C4-2B (cell line): ENCODE data around the gene TLK2.
"Not testable (repeated sequence)": the region's sequence is repeated elsewhere in the genome, so short reads cannot be mapped to it uniquely, and the experiment has no call there.

Source experiments
- ZFX ChIP-seq: fragments of 450-650 bp; IDR thresholded peaks from 2 replicates; pipeline ENCODE4 v1.6.1; 2017
- TF ChIP-seq, protein P1 (sequence below): fragments of 450-650 bp; conservative IDR thresholded peaks from 2 replicates; pipeline ENCODE4 v1.5.1; 2017; ENCODE audit warnings: mild to moderate bottlenecking

DNA sequence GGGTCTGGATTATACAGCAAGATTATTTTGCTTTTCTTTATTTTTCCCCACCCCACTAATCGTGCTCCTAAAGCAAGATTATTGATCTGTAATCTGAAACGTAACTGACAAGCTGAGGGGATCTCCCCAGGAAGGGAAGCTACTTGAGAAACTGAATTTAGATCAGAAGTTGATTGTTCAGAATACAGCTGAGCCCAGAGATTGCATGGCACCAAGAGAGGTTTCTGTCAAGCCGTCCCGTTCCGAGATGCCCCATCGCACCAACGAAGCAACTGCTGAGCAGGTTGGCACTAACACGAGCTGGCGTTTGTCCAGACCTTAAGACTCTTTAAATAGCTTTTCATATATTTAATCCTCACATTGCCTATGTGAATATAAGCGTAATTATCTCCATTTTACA is 20.1 kb upstream of the TLK2 start:
- TF ChIP-seq, protein P1, sequence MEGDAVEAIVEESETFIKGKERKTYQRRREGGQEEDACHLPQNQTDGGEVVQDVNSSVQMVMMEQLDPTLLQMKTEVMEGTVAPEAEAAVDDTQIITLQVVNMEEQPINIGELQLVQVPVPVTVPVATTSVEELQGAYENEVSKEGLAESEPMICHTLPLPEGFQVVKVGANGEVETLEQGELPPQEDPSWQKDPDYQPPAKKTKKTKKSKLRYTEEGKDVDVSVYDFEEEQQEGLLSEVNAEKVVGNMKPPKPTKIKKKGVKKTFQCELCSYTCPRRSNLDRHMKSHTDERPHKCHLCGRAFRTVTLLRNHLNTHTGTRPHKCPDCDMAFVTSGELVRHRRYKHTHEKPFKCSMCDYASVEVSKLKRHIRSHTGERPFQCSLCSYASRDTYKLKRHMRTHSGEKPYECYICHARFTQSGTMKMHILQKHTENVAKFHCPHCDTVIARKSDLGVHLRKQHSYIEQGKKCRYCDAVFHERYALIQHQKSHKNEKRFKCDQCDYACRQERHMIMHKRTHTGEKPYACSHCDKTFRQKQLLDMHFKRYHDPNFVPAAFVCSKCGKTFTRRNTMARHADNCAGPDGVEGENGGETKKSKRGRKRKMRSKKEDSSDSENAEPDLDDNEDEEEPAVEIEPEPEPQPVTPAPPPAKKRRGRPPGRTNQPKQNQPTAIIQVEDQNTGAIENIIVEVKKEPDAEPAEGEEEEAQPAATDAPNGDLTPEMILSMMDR = not testable (repeated sequence)
- not testable (repeated sequence) for TF ChIP-seq ZFX
